Endothelial cell of umbilical vein (primary cell): ENCODE measurements around the gene GAP43. TPM values are rescaled to one million over a fixed set of nuclear protein-coding genes. Genes with fewer than 3 reads are reported as not detected.

Experiments
- BruUV-seq: library from RNA; stranded (reverse); fragments of 400-500 nt; replicated peaks from 2 replicates; lab custom pipeline; 2021; lab: Mats Ljungman, UMichigan
- CTCF ChIA-PET: fragments of 300-600, 350-600 bp; sonication (Branson Sonifier 250); formaldehyde crosslinking; loops from one replicate; lab custom pipeline; 2021; ENCODE audit warnings: antibody characterized with exemption, inconsistent platforms; lab: Charles Lee
- POLR2A ChIA-PET: fragments of 300-600, 350-600 bp; sonication (Branson Sonifier 250); formaldehyde crosslinking; loops from one replicate; lab custom pipeline; 2021; ENCODE audit warnings: antibody characterized with exemption, inconsistent platforms; lab: Charles Lee
- DNase-seq: peaks from one replicate; pipeline ENCODE4 v3.0.0-alpha.2; 2011; ENCODE audit warnings: low read depth, low spot score
- FAIRE-seq: peaks from 2 replicates; lab custom pipeline; 2011; peaks lifted over from hg19 to GRCh38; lab: Jason Lieb, UNC
- H2AFZ ChIP-seq: 2 replicates; pipeline ENCODE4 v1.6.0; 2012; ENCODE audit warnings: low read depth, low read length, control low read depth, inconsistent platforms
- H3K27ac ChIP-seq: 2 replicates; pipeline ENCODE4 v1.5.1; 2011; ENCODE audit warnings: low read depth, mild to moderate bottlenecking, control low read depth, low read length, moderate library complexity; ENCODE audit not compliant: insufficient read depth
- H3K27me3 ChIP-seq, 2 experiments: 2 replicates each; pipeline versions ENCODE4 v1.6.0 to v1.6.1; 2011; ENCODE audit warnings: low read length in 2 of 2, mixed read lengths in 1 of 2; ENCODE audit not compliant: control insufficient read depth in 2 of 2, insufficient read depth in 2 of 2
- H3K36me3 ChIP-seq, 2 experiments: 2 replicates in 1 of 2; 3 replicates in 1 of 2; pipeline ENCODE4 v1.5.1; 2011; ENCODE audit warnings: low read length in 2 of 2, mild to moderate bottlenecking in 1 of 2, moderate library complexity in 1 of 2; ENCODE audit not compliant: control insufficient read depth in 2 of 2, insufficient read depth in 2 of 2; ENCODE audit errors: extremely low read depth in 1 of 2
- H3K4me1 ChIP-seq: 3 replicates; pipeline ENCODE4 v1.5.1; 2011; ENCODE audit warnings: mild to moderate bottlenecking, low read length; ENCODE audit not compliant: control insufficient read depth, insufficient read depth; ENCODE audit errors: extremely low read depth
- H3K4me2 ChIP-seq: 2 replicates; pipeline ENCODE4 v1.6.1; 2011; ENCODE audit warnings: low read length, control low read depth, mixed read lengths; ENCODE audit not compliant: insufficient read depth
- H3K4me3 ChIP-seq, 3 experiments: fragments of 200-600 bp in 1 of 3; sonication (generic), shearing (Covaris generic) in 1 of 3; replicated peaks in 1 of 3; 2 replicates each; pipeline ENCODE4 v1.5.1; 2011 to 2016; ENCODE audit warnings: control low read depth in 3 of 3, low read length in 3 of 3, mild to moderate bottlenecking in 2 of 3, inconsistent platforms in 1 of 3, low read depth in 1 of 3, moderate library complexity in 1 of 3; ENCODE audit not compliant: insufficient read depth in 1 of 3
- H3K79me2 ChIP-seq: 2 replicates; pipeline ENCODE4 v1.6.0; 2012; ENCODE audit warnings: low read length, inconsistent platforms; ENCODE audit not compliant: control insufficient read depth, insufficient read depth
- H3K9ac ChIP-seq: replicated peaks from 2 replicates; pipeline ENCODE3; 2011; ENCODE audit warnings: low read length, control low read depth; ENCODE audit not compliant: insufficient read depth; ENCODE audit errors: extremely low read depth
- H3K9me1 ChIP-seq: replicated peaks from 3 replicates; pipeline ENCODE4 v1.6.0; 2011; ENCODE audit warnings: mild to moderate bottlenecking, low read length; ENCODE audit not compliant: control insufficient read depth, insufficient read depth; ENCODE audit errors: extremely low read depth
- H3K9me3 ChIP-seq: replicated peaks from 2 replicates; pipeline ENCODE4 v1.5.1; 2012; ENCODE audit warnings: low read length, inconsistent platforms; ENCODE audit not compliant: control insufficient read depth, insufficient read depth
- H4K20me1 ChIP-seq: replicated peaks from 2 replicates; pipeline ENCODE3; 2011; ENCODE audit warnings: mild to moderate bottlenecking, low read length; ENCODE audit not compliant: control insufficient read depth, insufficient read depth; ENCODE audit errors: extremely low read depth
- CTCF ChIP-seq, 2 donors: IDR thresholded peaks; 1 replicate in 1 of 2; 2 replicates in 1 of 2; pipeline ENCODE4 v1.5.1; 2011; ENCODE audit warnings: low read length in 2 of 2, mild to moderate bottlenecking in 2 of 2, moderate library complexity in 2 of 2, control low read depth in 1 of 2, inconsistent platforms in 1 of 2, low read depth in 1 of 2; ENCODE audit not compliant: insufficient read depth in 1 of 2; ENCODE audit errors: extremely low read depth in 1 of 2
- EZH2 ChIP-seq: IDR thresholded peaks from 2 replicates; pipeline ENCODE4 v1.6.1; 2012; ENCODE audit warnings: borderline replicate concordance, low read depth, mild to moderate bottlenecking, moderate library complexity, low read length, inconsistent platforms; ENCODE audit not compliant: severe bottlenecking
- FOS ChIP-seq: IDR thresholded peaks from 2 replicates; pipeline ENCODE4 v1.6.1; 2011; ENCODE audit warnings: mild to moderate bottlenecking, low read length, moderate library complexity, borderline replicate concordance; ENCODE audit not compliant: insufficient read depth
- GATA2 ChIP-seq: IDR thresholded peaks from 2 replicates; pipeline ENCODE4 v1.7.0; 2011; ENCODE audit warnings: low read depth, mild to moderate bottlenecking, moderate library complexity, mixed read lengths, low read length; ENCODE audit not compliant: insufficient read length, insufficient read depth
- JUN ChIP-seq: IDR thresholded peaks from 2 replicates; pipeline ENCODE4 v1.6.1; 2011; ENCODE audit warnings: borderline replicate concordance, low read depth; ENCODE audit not compliant: insufficient read length, insufficient read depth
- MAX ChIP-seq: IDR thresholded peaks from 2 replicates; pipeline ENCODE4 v1.6.1; 2011; ENCODE audit not compliant: insufficient read depth, insufficient read length
- MYC ChIP-seq: IDR thresholded peaks from one replicate; pipeline ENCODE4 v1.6.1; 2011; ENCODE audit warnings: mild to moderate bottlenecking, low read depth, low read length
- POLR2A ChIP-seq: IDR thresholded peaks from 2 replicates; pipeline ENCODE4 v1.6.1; 2012; ENCODE audit warnings: low read depth, mild to moderate bottlenecking, control low read depth, low read length
- POLR2AphosphoS5 ChIP-seq: IDR thresholded peaks from 2 replicates; pipeline ENCODE4 v1.6.1; 2012; ENCODE audit warnings: low read depth, mild to moderate bottlenecking, control low read depth, low read length, moderate library complexity; ENCODE audit not compliant: insufficient read depth
- dilution Hi-C: fragments of 300-500 bp; cut with MboI; formaldehyde crosslinking; loops from one replicate; pipeline ENCODE4 v1.15.0; 2019; ENCODE audit warnings: low sequenced_read_pairs; ENCODE audit not compliant: extremely low pct_ligation_motif_present
- intact Hi-C: fragments of 100-400 bp; cut with micrococcal nuclease; formaldehyde crosslinking; loops from one replicate; pipeline ENCODE4 v1.10.0; 2022
- polyA plus RNA-seq, 4 experiments: library from polyadenylated mRNA; depleted of rRNA in 3 of 4; stranded (reverse) in 3 of 4; unstranded in 1 of 4; fragments of >200 nt; gene quantifications; 2 replicates each; pipeline versions ENCODE4 v1.2.1 to v1.2.3, GENCODE V29; 2011 to 2012; ENCODE audit warnings: missing spikeins in 1 of 4
- total RNA-seq: library from RNA; stranded (reverse); gene quantifications from 2 replicates; pipeline ENCODE4 v1.2.3, GENCODE V29; 2021

GAP43 gene
- total and polyA plus RNA-seq, 2 donors (not counting 3 experiments of a cell fraction or from before 2014, with no cell fraction given) = 0.06 TPM; not detected in 1

GRCh38 chr3:115695090-115695489 is 71.8 kb downstream of the GAP43 start:
- H3K27ac ChIP-seq = no peak overlapping the region

More at GRCh38 chr3:115695090-115695489, 71.8 kb downstream of the GAP43 start:
- Histone ChIP-seq H3K36me3 (no peaks in the 10 kb centered on the region), H3K79me2 (no peaks in the 10 kb centered on the region), H3K27me3 (no peaks in the 10 kb centered on the region), H2AFZ (no peak overlapping the region), H3K9me1 (no peaks in the 10 kb centered on the region), H3K4me3 (no peak overlapping the region), H3K9me3 (no peaks in the 10 kb centered on the region), H3K4me2 (no peak overlapping the region), H3K4me1 (no peaks in the 10 kb centered on the region), H4K20me1 (no peaks in the 10 kb centered on the region), H3K9ac (no peak overlapping the region)
- dilution Hi-C loops (no loop called here), intact Hi-C loops (loop anchor here (10.0 kb wide), 1 partner anchor 180 kb away; no protein-coding TSS in a partner anchor)
- CTCF ChIA-PET = no interaction called here
- FAIRE-seq (no peak), DNase-seq (no peak)
- no TSS peak for BruUV-seq
- POLR2A ChIA-PET = no interaction called here
- no peak for TF ChIP-seq MYC
- TF ChIP-seq EZH2 = no peak
- TF ChIP-seq CTCF (IDR thresholded peaks at IDR 0.05; ENCODE audit: extremely low read depth in 1 of 2, insufficient read depth in 1 of 2, low read depth in 1 of 2, low read length in 2 of 2) = no peak
- TF ChIP-seq FOS = no peak
- no peak for TF ChIP-seq MAX
- TF ChIP-seq GATA2 = no peak
- no peak for TF ChIP-seq POLR2AphosphoS5
- TF ChIP-seq JUN = no peak
- no peak for TF ChIP-seq POLR2A
